MCF 10A (cell line): ENCODE measurements around the gene CIAO2B. TPM values are rescaled to one million over a fixed set of nuclear protein-coding genes. Genes with fewer than 3 reads are reported as not detected.

Source experiments
- BruUV-seq: library from RNA; stranded (reverse); fragments of 400-500 nt; replicated peaks from 2 replicates; lab custom pipeline; 2021; lab: Mats Ljungman, UMichigan
- CTCF ChIA-PET: fragments of 300-600 bp; sonication (Branson Sonifier 250); formaldehyde crosslinking; extraction: SDS; loops from one replicate; lab custom pipeline; 2021; ENCODE audit warnings: antibody characterized with exemption, inconsistent platforms; lab: Yijun Ruan, JAX
- POLR2A ChIA-PET: fragments of 300-600, 350-650 bp; sonication (Branson Sonifier 250); formaldehyde crosslinking; extraction: SDS; loops from one replicate; lab custom pipeline; 2020; ENCODE audit warnings: antibody characterized with exemption, inconsistent platforms; lab: Yijun Ruan, JAX
- DNase-seq: peaks from one replicate; pipeline ENCODE4 v3.0.0-alpha.2; 2018; ENCODE audit not compliant: unreplicated experiment
- H3K27ac Mint-ChIP-seq: one replicate; pipeline ENCODE4 v1.8.0; 2022; ENCODE audit warnings: mild to moderate bottlenecking, low read depth, mixed read lengths; ENCODE audit not compliant: unreplicated experiment
- H3K27me3 Mint-ChIP-seq: one replicate; pipeline ENCODE4 v1.8.0; 2022; ENCODE audit warnings: mixed read lengths; ENCODE audit not compliant: insufficient read depth, unreplicated experiment
- H3K36me3 Mint-ChIP-seq: one replicate; pipeline ENCODE4 v1.8.0; 2022; ENCODE audit warnings: mild to moderate bottlenecking, moderate library complexity, mixed read lengths; ENCODE audit not compliant: insufficient read depth, unreplicated experiment
- H3K4me1 Mint-ChIP-seq: one replicate; pipeline ENCODE4 v1.8.0; 2022; ENCODE audit warnings: mixed read lengths; ENCODE audit not compliant: insufficient read depth, unreplicated experiment
- H3K4me3 Mint-ChIP-seq: one replicate; pipeline ENCODE4 v1.8.0; 2022; ENCODE audit warnings: mild to moderate bottlenecking, moderate library complexity, mixed read lengths; ENCODE audit not compliant: unreplicated experiment
- H3K9me3 Mint-ChIP-seq: one replicate; pipeline ENCODE4 v1.8.0; 2022; ENCODE audit warnings: mixed read lengths; ENCODE audit not compliant: unreplicated experiment
- intact Hi-C: fragments of 100-400 bp; cut with micrococcal nuclease; formaldehyde crosslinking; loops from 2 replicates; pipeline ENCODE4 v1.14.1; 2022
- total RNA-seq: library from RNA; stranded (reverse); gene quantifications from 2 replicates; pipeline ENCODE4 v1.2.3, GENCODE V29; 2022
- TF ChIP-seq, protein P1 (sequence below): fragments of 200-600 bp; IDR thresholded peaks from one replicate; pipeline ENCODE4 v1.8.0; 2022; ENCODE audit warnings: antibody characterized with exemption, mild to moderate bottlenecking; ENCODE audit not compliant: unreplicated experiment

The CIAO2B gene
- total RNA-seq, 1 experiment from 2014 or later = 133 TPM

DNA sequence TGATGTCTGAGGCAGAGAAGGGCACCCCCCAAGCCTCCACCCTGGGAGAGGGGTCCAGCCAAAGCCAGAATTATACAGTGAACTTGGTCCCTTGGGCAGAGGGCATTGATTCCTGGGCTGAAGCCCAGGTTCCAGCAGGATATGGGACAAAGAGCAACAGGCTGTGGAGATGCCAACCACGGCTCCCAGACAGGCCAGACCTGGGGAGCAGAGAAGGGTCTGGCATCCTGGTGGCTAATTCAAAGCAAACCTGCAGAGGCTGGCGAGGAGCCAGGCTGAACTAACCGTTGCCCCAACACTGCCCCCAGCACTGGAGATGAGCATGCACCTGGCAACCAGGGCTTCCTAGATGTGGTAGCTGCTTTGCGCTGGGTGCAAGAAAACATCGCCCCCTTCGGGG, 29.8 kb upstream of the CIAO2B start:
- Mint-ChIP-seq H3K4me3 (no peak overlapping the region), H3K9me3 (no peaks in the 10 kb centered on the region), H3K36me3 (no peaks in the 10 kb centered on the region), H3K27ac (no peak overlapping the region), H3K27me3 (peaks cover 11% of the 10 kb centered on the region), H3K4me1 (peaks cover 9% of the 10 kb centered on the region)
- no TSS peak for BruUV-seq
- TF ChIP-seq, protein P1, sequence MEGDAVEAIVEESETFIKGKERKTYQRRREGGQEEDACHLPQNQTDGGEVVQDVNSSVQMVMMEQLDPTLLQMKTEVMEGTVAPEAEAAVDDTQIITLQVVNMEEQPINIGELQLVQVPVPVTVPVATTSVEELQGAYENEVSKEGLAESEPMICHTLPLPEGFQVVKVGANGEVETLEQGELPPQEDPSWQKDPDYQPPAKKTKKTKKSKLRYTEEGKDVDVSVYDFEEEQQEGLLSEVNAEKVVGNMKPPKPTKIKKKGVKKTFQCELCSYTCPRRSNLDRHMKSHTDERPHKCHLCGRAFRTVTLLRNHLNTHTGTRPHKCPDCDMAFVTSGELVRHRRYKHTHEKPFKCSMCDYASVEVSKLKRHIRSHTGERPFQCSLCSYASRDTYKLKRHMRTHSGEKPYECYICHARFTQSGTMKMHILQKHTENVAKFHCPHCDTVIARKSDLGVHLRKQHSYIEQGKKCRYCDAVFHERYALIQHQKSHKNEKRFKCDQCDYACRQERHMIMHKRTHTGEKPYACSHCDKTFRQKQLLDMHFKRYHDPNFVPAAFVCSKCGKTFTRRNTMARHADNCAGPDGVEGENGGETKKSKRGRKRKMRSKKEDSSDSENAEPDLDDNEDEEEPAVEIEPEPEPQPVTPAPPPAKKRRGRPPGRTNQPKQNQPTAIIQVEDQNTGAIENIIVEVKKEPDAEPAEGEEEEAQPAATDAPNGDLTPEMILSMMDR = no peak
- no peak for DNase-seq
- intact Hi-C loops = no loop called here
- ChIA-PET POLR2A (no interaction called here), CTCF (interaction anchor here (1.2 to 2.3 kb wide), 4 partner anchors 9 to 14 kb away, joined by 3 to 13 read pairs (median 6); no protein-coding TSS in a partner anchor)

- no TSS peak for BruUV-seq
These were observed 27.7 kb upstream of the CIAO2B start for GRCh38 chr16:66961914-66962313.

GRCh38 chr16:66961065-66961744, 27.0 kb upstream of the CIAO2B start, which contains the start of gene CES3:
Gene CES3, plus strand, starts transcription at chr16:66961266. Its CDS starts 42 bp downstream, at chr16:66961308.
- Mint-ChIP-seq H3K4me3 (no peak within 1 kb of the TSS), H3K4me1 (peaks cover 9% of the 10 kb centered on the region), H3K9me3 (no peaks in the 10 kb centered on the region), H3K27me3 (peaks cover 11% of the 10 kb centered on the region), H3K36me3 (no peaks in the 10 kb centered on the region), H3K27ac (no peak within 1 kb of the TSS)
- TF ChIP-seq, protein P1 = peak; percentile 66
- peak; percentile 66 for DNase-seq
- POLR2A ChIA-PET = interaction anchor here (0.8 to 0.9 kb wide), 2 partner anchors 9 to 518 kb away, joined by 3 to 4 read pairs; no protein-coding TSS in a partner anchor
- BruUV-seq = no TSS peak
- intact Hi-C loops = no loop called here
- CTCF ChIA-PET = interaction anchor here (0.6 to 6.2 kb wide), 11 partner anchors 9 to 260 kb away, joined by 3 to 30 read pairs (median 3); no protein-coding TSS in a partner anchor

More at GRCh38 chr16:66961914-66962313, 27.7 kb upstream of the CIAO2B start:
- Mint-ChIP-seq H3K27ac (no peak overlapping the region), H3K4me3 (no peak overlapping the region), H3K27me3 (peaks cover 11% of the 10 kb centered on the region), H3K36me3 (no peaks in the 10 kb centered on the region), H3K9me3 (no peaks in the 10 kb centered on the region), H3K4me1 (peaks cover 9% of the 10 kb centered on the region)
- no peak for DNase-seq
- intact Hi-C loops = no loop called here
- CTCF ChIA-PET = interaction anchor here (0.7 to 6.2 kb wide), 10 partner anchors 8 to 214 kb away, joined by 3 to 30 read pairs (median 4); no protein-coding TSS in a partner anchor
- POLR2A ChIA-PET = interaction anchor here (0.9 kb wide), 1 partner anchor 8 kb away, joined by 3 read pairs; no protein-coding TSS in a partner anchor
- TF ChIP-seq, protein P1 = no peak

DNA sequence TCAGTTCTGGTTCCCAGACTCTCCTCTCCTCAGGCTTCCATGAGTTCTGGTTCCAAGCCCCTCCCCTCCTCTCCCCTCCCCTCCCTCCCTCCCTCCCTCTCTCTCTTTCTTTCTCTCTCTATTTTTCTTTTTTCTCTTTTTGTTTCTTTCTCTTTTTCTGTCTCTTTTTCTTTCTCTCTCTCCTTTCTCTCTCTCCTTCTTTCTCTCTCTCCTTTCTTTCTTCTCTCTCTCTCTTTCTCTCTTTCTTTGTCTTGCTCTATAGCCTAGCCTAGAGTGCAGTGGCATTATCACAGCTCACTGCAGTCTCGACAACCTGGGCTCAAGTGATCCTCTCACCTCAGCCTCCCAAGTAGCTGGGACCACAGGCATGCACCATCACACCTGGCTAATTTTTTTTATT, 26.1 kb upstream of the CIAO2B start:
- H3K36me3 Mint-ChIP-seq = no peaks in the 10 kb centered on the region
- H3K27ac Mint-ChIP-seq = no peak overlapping the region
- peaks cover 8% of the 10 kb centered on the region for H3K27me3 Mint-ChIP-seq
- intact Hi-C loops = no loop called here
- DNase-seq = no peak
- H3K9me3 Mint-ChIP-seq = no peaks in the 10 kb centered on the region
- CTCF ChIA-PET = interaction anchor here (0.6 to 6.2 kb wide), 10 partner anchors 8 to 261 kb away, joined by 3 to 30 read pairs (median 4); no protein-coding TSS in a partner anchor
- no peak overlapping the region for H3K4me3 Mint-ChIP-seq
- BruUV-seq = no TSS peak
- TF ChIP-seq, protein P1 = no peak
- peaks cover 9% of the 10 kb centered on the region for H3K4me1 Mint-ChIP-seq
- POLR2A ChIA-PET = no interaction called here
